NCI-H526 (cell line): ENCODE measurements around the gene TMEM243.

Experiments used
- DNase-seq, 2 experiments: peaks; one replicate each; lab custom pipeline; 2025; lab: John Stamatoyannopoulos, UW

Gene TMEM243

DNA sequence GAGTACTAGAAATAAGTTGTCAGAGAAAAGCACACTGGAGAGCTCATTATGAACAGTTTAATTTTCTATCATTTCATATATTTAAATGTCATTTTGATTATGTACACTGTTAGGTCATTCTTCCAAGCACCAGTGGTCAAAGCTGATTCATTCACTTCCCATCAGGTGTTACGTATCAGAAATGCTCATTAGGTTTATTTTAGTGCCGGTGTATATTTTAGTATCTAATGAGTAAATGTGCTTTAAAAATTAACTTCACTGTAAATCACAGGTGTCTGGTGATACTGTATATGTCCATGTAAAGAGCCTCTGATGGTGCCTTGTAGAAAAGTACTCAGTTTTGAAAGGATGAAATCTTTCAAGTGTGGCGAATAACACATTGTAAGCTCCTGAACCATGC lies 63.7 kb downstream of the TMEM243 start:
- no peak for DNase-seq

DNA sequence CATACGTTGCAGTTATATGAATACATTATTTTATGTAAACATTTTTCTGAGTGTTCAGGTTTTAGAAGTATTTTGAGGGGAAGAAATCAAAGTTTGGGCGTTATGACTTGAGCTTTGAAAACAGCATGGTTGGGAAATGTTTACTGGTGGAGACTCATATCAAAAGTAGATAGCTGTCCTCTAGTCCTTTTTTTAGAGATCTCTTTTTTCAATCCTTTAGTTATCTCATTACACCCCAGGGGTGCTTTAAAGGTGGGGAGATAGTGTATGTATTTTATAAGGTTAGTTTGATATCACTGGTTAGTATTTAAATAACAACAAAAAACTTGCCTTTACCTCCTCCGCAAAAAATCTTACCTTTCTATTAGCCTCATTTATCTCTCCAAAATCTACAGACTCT lies 65.0 kb downstream of the TMEM243 start:
- no peak for DNase-seq

DNA sequence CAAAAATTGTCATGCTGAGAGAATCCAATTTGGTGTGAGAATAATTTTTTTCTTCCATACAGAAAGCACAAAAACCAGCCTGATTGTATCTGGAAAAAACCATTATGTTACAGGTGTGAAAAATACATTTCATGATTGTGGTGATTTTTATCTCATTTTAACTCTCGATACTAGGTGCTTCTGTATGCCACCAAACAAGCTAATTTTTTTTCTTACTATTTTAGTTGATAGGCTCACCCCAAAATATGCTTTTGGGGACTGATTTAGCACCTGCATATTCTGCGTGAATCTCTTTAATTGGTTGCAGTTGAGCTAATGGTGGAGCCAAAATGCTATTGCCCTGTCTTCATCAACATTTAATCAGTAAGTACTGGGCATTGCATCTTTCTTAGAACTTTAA lies 65.4 kb downstream of the TMEM243 start:
- no peak for DNase-seq

DNA sequence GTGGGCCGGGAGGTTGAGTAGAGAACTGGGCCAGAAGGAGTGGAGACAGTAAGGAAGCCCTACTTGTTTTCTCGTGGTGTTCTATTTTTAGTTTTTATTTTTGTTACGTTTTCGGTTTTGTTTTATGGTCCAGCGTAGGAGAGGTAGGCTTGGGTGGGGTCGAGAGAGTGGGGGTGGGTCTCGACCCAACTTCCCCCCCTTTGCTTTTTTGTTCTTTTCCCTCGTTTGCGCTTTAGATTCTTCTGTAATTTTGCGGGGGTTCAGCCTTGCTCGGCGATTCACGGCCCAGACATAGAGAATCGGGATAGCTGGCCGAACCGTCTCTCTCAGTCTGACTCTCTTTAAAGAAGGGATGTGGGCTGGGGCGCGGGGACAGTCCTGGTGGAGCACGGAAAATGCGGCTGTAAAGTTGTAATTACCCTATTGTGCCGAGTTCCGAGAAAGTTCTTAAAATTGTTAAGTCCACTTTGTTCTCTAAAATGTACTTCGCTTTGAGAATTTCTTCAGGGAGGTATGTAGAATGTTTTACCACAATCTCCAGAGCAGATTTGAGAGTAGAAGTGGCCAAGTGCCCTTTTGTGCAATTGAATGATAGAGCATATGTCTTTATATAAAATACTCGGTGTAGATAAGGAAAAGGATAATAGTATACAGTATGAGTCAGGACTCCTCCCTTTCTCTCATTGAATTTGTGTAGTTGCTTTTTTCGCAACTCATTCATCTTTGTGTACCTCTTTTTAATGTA lies 66.5 kb downstream of the TMEM243 start:
- peak; percentile 52 to 58 for DNase-seq

DNA sequence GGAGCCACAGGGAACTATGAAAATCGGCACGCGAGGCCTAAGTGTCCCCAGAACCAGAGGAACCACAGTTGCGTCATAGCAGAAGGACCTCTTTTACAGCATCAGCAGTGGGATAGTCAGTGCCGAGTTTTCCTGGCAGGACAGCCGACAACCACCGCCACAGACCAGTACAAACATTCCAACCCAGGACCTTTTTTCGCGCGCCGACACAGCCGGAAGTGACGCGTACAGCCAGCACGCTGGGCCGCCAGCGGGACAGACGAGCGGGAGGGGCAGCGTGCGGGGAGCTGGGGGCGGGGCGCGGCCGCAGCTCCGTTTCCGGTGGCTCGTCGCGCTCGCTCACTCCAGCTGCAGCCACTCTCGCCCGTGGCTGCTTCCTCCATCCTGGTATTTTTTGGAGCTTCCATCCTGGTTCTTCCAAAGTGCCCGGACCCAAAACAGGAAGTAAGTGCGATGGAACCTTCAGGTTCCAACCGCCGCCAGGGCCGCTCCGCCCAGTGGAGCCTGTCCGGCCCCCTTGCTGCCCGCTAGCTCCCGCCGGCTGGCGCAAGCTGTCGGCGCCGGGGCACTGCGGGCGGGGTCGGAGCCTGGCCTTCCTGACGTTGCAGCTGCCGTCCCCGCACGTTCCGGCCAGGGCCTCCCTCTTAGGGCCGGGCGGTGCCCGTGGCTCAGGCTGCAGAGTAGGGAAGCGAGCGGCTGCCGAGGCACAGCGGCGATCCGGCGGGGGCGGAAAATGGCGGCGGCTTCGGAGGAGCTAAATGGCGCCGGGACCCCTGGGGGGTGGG lies 67.2 kb downstream of the TMEM243 start, which contains the start of gene DMTF1:
Gene DMTF1, plus strand, starts transcription at position 342 of the 785 bp plus-strand sequence. CDS start 12,489 bp downstream, outside the sequence.
- peak; percentile 96 to 98 for DNase-seq

DNA sequence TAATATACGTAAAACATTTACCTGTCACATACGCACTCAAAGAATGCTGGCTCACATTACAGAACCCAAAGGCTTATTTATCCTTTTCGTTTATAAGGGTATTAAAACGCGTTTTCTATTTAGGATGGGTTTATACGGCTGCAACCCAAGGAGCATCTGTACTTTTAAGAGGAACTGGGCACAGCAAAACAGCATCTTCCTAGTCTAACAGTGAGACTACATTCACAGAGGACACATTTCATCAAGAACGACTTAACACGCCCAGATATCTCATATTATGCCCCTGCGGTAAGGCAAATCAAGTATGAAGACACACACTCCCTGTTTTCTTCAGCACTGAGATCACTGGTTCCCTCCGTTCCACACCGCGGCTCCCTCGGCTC lies 67.8 kb downstream of the TMEM243 start:
- DNase-seq: no peak

DNA sequence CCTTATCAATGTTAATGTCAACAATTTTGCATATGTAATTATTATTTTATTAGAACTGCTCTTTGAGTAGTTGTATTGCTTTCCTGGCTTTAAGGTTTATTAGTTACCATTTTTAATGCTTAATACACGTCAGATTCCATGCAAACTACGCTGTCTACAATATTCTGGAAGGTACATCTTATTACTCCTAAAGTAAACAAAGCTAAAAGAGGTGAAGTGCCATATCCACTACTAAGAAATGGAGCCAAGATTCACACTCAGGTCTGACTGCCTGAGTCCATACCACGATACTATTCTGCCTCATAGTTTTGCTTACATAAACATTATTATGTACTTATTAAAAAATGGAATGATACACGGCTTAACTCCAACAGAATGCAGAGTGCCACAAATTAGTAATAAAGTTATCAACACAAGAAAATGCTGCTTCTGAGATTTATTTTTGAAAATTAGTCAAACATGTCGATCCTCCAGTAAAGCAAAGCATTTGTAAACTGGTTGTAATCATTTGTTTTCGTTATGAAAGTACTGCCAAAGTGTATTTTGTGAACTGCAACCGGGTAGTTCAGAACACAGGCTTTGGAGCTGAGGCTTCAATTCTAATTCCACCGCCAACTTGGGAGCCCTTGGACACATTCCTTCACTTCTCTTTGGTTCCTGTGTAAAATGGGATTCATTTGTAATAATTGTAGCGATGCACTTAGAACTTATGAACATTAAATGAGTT lies 68.4 kb downstream of the TMEM243 start:
- peak; percentile 37 to 54 for DNase-seq

DNA sequence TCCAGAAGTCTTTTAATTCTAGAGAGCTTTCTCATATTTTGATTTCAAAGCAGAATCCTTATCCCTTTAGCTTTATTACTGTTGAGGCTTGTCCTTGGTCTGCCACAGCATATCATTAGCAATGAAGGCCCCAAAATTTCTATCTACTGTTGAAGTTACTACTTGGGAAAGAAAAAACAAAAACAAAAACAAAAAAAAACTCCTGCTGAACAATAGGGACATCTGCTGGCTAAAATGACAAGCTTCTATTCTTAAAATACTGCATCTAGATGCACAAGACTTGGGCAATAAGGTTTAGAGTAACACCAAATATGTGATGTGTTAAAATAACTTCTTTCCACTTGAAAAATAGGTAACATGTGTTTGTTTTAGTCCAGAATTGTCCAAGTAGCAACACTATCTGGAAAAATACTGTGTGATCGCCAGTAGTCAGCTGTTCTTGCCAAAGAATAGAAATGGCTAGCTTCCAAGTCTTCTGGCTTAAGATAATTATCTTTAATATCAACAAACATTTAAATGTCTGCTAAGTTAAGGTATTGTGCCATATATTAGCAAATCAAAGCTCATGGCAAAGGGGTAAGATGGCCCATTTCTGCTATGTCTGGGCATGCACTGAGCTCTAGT lies 71.1 kb downstream of the TMEM243 start:
- peak in 1 of 2 experiments; percentile 48 for DNase-seq

DNA sequence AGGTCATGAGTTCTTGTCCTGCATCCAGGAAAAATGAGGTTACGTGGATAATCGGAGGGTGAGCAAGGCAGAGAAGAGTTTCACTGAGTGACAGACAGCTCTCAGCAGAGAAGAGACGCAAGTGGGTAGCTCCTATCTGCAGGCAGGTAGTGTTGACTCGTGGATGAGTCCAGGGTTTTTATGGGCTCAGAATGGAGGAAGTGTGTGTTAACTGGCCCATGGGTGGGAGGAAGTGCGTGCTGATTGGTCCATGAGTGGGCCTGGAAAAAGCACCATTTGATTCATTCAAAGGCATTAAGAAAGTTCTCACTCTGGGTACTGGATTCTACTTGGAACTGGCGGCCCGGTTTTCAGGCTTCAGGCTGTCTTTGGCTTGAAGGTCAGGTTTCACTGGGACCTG lies 72.0 kb downstream of the TMEM243 start:
- DNase-seq: no peak

DNA sequence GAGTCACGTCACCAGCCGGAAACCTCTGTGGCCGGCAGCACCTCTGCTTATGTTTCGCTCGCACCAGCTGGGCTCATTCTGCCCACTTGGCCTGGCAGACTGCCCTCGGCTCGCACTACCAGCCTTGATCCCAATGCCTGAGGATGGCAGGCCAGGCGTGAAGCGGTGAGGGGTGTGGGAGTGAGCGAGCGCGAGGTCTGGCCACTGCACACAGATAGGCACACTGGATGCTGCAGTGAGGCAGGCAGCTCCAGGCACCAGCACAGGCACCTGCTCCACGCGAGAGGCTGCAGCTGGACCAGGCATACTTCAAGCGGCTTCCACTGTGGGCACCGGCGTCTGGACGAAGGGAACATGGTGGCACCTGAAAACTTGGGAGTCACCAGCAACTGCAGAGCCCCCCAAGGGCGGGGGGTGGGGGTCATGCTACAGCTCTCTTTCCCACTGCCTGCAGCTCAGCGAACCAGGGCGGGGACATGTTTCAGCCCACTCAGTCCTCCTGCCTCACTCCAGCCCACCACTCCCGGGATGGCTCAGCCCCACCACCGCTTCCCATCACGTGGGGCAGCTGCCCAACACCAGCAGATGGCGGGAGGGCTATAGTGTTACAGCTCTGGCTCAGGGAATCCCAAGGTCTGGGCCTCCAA lies 72.7 kb downstream of the TMEM243 start:
- no peak for DNase-seq
